Measurements from ENCODE around the gene METTL23. TPM values are rescaled to one million over a fixed set of nuclear protein-coding genes. Genes with fewer than 3 reads are reported as not detected.
A peak's percentile ranks its signal among the peaks of the same experiment; 100 is the strongest.
"Not testable (repeated sequence)": the region's sequence is repeated elsewhere in the genome, so short reads cannot be mapped to it uniquely, and the experiment has no call there.

The METTL23 gene
- total and polyA plus RNA-seq, 8 donors = 1.2 to 72.1 (median 31.7) TPM

DNA sequence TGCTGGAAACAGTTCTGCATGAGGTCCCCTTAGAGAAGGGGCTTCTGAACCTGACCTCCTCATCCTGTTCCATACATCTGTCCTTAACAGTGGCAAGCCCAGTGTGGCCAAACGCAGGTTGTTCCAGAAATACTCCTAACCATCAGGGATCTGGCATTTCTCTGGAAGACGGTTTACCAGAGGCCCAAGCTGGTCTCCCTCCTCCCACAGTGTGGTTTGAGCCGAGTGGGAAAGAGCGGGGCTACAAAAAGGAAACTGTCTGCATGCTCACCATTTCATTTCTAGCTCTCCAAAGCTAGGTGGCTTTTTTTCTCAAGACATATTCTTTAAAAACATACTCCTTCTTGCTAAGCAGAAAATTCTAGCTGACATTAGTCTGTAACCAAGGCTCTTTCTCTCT, 21.8 kb upstream of the METTL23 start:
- no peaks in the 10 kb centered on the region for H3K27me3 ChIP-seq
- H3K9me3 ChIP-seq = no peaks in the 10 kb centered on the region
- 47 to 76% (median 72%) methylated on average over 4 of the region's 4 CpGs for WGBS, 5 donors
- no peak for DNase-seq
- TF ChIP-seq, protein P1, sequence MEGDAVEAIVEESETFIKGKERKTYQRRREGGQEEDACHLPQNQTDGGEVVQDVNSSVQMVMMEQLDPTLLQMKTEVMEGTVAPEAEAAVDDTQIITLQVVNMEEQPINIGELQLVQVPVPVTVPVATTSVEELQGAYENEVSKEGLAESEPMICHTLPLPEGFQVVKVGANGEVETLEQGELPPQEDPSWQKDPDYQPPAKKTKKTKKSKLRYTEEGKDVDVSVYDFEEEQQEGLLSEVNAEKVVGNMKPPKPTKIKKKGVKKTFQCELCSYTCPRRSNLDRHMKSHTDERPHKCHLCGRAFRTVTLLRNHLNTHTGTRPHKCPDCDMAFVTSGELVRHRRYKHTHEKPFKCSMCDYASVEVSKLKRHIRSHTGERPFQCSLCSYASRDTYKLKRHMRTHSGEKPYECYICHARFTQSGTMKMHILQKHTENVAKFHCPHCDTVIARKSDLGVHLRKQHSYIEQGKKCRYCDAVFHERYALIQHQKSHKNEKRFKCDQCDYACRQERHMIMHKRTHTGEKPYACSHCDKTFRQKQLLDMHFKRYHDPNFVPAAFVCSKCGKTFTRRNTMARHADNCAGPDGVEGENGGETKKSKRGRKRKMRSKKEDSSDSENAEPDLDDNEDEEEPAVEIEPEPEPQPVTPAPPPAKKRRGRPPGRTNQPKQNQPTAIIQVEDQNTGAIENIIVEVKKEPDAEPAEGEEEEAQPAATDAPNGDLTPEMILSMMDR (IDR thresholded peaks at IDR 0.05) = no peak
- no peak for TF ChIP-seq POLR2A (IDR thresholded peaks at IDR 0.05)
- no peak for TF ChIP-seq EP300 (IDR thresholded peaks at IDR 0.05)
- TF ChIP-seq POLR2AphosphoS5 (IDR thresholded peaks at IDR 0.05) = no peak
- no peaks in the 10 kb centered on the region for H3K36me3 ChIP-seq
- peak overlapping the region in 2 of 5 donors; percentile 28 to 60 for H3K27ac ChIP-seq
- H3K4me3 ChIP-seq = no peak overlapping the region
- peaks cover 26 to 76% (median 51%) of the 10 kb centered on the region in 4 donors for H3K4me1 ChIP-seq
- intact Hi-C loops (cut with DNase I; ENCODE audit: low total_unique reads) = no loop called here

DNA sequence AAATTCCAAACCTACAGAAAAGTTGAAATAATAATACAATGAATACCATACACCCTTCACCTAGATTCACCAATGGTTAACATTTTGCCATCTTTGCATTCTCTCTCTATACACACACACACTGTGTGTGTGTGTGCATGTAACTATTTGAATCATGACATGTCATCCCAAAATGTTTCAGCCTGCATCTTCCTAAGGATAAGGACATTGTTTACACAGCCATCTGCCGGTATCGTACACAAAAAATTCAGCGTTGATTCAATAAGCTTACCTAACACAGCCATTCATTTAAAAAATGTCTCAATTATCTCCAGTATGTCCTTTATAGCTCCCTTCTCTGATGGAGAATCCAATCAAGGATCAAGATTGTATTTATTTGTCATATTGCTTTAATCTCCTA, 19.8 kb upstream of the METTL23 start:
- TF ChIP-seq, protein P1 (IDR thresholded peaks at IDR 0.05) = no peak
- TF ChIP-seq POLR2AphosphoS5 (IDR thresholded peaks at IDR 0.05) = no peak
- TF ChIP-seq EP300 (IDR thresholded peaks at IDR 0.05) = no peak
- 69 to 88% (median 79%) methylated on average over 3 of the region's 3 CpGs for WGBS, 5 donors
- Histone ChIP-seq H3K9me3 (no peaks in the 10 kb centered on the region), H3K27me3 (no peaks in the 10 kb centered on the region), H3K4me3 (no peak overlapping the region), H3K36me3 (no peaks in the 10 kb centered on the region), H3K27ac (peak overlapping the region in 2 of 5 donors; percentile 89 to 96), H3K4me1 (peaks cover 21 to 69% (median 48%) of the 10 kb centered on the region in 4 donors)
- intact Hi-C loops (cut with DNase I; ENCODE audit: low total_unique reads) = no loop called here
- no peak for DNase-seq

DNA sequence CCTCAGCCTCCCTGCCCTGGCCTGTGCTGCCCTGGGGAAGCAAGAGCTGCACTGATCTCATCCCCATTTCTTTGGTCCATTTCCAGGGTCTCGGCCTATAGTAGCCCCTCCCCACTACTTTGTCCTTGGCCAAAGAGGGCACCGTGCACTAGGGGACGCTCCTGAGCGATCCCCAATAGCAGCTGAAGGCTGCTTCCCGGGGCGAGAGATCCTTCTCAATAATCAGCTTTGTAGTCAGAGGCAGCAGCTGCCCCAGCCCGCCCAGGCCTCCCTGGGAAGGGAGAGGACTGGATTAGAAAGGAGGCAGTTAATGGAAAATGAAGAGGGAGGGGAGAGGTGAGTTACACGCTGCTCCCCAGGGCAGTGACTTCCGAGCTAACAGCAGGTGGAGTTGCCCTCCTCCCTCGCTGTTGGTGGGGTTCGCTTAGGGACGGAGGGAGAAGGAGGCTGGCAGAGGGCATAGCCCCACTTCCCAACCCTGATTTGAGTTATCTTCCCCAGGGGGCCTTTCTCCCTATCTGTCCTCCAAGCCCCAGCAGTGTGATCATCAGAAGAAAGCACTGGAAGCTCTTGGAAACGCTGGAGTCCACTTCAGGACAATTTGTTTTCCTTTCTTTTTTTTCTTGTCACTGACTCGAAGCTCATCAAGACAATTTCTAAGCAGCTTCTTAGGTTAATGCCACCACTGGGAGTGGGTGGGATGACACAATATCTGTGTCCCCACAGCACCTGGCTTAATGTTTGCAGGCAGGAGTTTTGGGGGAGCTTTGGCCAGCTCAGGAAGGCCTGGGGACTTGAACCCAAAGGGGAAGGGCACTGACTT, 18.4 kb upstream of the METTL23 start:
- peak in 1 of 2 donors; percentile 75 for DNase-seq
- intact Hi-C loops (cut with DNase I; ENCODE audit: low total_unique reads) = no loop called here
- no peaks in the 10 kb centered on the region for H3K27me3 ChIP-seq
- peaks cover 4 to 8% (median 6%) of the 10 kb centered on the region in 4 donors for H3K36me3 ChIP-seq
- H3K27ac ChIP-seq = peak overlapping the region in 4 of 5 donors; percentile 85 to 96 (median 87)
- no peaks in the 10 kb centered on the region for H3K9me3 ChIP-seq
- peaks cover 22 to 68% (median 46%) of the 10 kb centered on the region in 4 donors for H3K4me1 ChIP-seq
- H3K4me3 ChIP-seq = peak overlapping the region in 3 of 4 donors; percentile 62 to 72 (median 67)
- WGBS, 5 donors = 57 to 74% (median 61%) methylated on average over 10 to 14 of the region's 14 CpGs
- TF ChIP-seq POLR2AphosphoS5 (IDR thresholded peaks at IDR 0.05) = no peak
- TF ChIP-seq EP300 (IDR thresholded peaks at IDR 0.05) = no peak
- TF ChIP-seq, protein P1 (IDR thresholded peaks at IDR 0.05) = no peak
- TF ChIP-seq POLR2A (IDR thresholded peaks at IDR 0.05) = no peak

DNA sequence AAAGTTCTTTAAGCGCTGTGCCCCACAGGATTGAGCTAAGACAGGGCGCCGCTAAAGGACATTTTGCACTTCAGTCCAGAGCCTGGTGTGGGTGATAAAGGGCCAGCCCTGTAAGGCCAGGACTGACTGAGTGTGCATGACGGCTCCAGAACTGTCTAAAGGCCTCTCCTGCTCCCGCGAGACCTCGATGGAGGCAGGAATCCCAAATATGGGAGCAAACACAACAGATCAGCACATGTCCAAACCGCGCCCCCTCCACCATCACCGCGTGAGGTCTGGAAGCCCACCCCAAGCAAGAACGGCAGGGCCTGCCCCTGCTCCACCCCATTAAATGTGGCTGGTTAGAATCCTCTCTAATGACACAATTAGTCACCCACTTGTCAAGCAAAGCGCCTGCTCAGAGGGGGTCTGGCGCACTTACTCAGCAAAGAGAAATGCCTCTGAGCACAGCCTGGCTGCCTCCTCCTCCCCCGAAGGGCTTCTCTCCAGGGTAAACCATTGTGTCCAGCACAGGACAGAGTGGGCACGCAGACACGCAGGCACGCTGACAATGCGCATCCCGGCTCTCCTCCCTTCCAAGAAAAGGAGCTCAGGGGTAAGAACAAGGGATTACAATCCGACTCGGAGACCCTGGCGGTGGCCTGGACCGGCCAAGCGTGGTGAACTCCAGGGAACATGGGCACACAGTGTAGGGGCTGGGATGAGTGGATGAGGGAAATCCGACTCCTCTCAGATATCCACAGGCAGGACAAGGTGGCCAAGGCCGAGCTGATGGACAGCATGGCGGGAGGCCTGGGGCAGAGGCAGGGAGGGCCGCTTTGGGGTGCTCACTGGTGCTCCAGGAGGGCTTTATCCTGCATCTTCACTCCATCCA, 17.3 kb upstream of the METTL23 start:
- Histone ChIP-seq H3K4me1 (peaks cover 22 to 67% (median 43%) of the 10 kb centered on the region in 4 donors), H3K36me3 (peaks cover 14 to 19% (median 18%) of the 10 kb centered on the region in 4 donors), H3K27me3 (no peaks in the 10 kb centered on the region), H3K4me3 (peak overlapping the region; percentile 62 to 72 (median 66)), H3K27ac (peak overlapping the region; percentile 74 to 96 (median 85)), H3K9me3 (no peaks in the 10 kb centered on the region)
- WGBS, 5 donors = 59 to 83% (median 69%) methylated on average over 25 to 29 of the region's 29 CpGs
- TF ChIP-seq POLR2AphosphoS5 (IDR thresholded peaks at IDR 0.05) (peak; percentile 46 to 79 (median 64)), POLR2A (IDR thresholded peaks at IDR 0.05) (no peak)
- DNase-seq = peak; percentile 50 to 94
- intact Hi-C loops (cut with DNase I; ENCODE audit: low total_unique reads) = no loop called here

DNA sequence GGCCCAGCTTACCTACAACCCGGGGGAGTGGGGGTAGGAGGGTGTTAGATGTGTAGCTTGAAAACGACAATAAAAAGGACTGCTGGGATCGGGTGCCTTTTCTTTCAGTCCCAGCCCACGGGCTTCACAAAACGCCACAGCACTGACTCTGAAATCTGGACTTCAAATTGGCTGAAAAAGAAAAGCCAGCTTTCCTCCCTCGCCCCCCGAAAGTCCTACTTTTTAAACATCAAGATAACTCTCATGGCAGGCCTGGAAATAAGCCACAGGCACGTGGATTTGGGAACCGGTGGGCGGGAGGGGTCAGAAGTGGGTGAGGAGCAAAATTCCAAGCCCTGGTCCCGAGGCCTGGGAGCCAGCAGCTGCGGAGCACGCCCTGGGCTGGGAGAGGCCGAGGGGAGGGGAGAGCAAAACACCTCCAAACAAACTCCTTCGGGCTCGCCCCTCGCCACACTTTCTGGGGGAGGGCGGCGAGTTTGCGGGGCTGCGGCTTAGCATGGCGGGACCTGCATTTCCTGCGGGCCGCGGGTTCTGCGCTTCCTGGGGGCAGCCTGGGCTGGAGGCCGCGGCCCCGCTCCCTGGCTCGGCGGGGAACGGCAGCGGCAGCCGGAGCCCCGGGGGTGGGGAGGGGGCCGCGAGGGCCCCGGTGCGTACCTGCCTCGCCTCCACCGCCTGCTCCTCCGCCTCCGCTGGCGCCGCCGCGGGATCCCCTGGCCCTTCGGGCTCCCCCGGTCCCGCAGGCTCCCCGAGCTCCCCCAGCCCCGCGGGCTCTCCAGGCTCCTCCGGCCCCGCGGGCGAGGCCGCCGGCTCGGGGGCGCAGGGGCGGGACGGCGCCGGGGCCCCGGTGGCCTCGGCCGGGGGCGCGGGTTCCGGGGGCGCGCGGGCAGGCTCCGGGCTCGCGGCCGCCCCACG, 16.4 kb upstream of the METTL23 start:
- peak in 1 of 2 donors; percentile 56 for DNase-seq
- intact Hi-C loops (cut with DNase I; ENCODE audit: low total_unique reads) = not testable (repeated sequence)

More for the DNA sequence above, 16.4 kb upstream of the METTL23 start:
- H3K27ac ChIP-seq = peak overlapping the region; percentile 74 to 96 (median 85)
- H3K9me3 ChIP-seq, H3K27me3 ChIP-seq: not testable (repeated sequence)
- peaks cover 25 to 76% (median 50%) of the 10 kb centered on the region in 4 donors for H3K4me1 ChIP-seq
- WGBS, 5 donors = 7 to 17% (median 8%) methylated on average over 12 to 43 of the region's 79 CpGs
- peak overlapping the region; percentile 62 to 72 (median 66) for H3K4me3 ChIP-seq
- H3K36me3 ChIP-seq = peaks cover 17 to 25% (median 22%) of the 10 kb centered on the region in 4 donors
